Erythroblast (primary cell): ENCODE data around the gene KRTAP4-6.
"Not testable (repeated sequence)": the region's sequence is repeated elsewhere in the genome, so short reads cannot be mapped to it uniquely, and the experiment has no call there.

Experiments
- DNase-seq, 2 experiments: peaks; one replicate each; lab custom pipeline; 2025; lab: John Stamatoyannopoulos, UW
- GATA1 ChIP-seq: IDR thresholded peaks from 2 replicates; pipeline ENCODE4 v1.6.1; 2011; ENCODE audit warnings: low read depth, mild to moderate bottlenecking, control low read depth, low read length, moderate library complexity
- POLR2A ChIP-seq: IDR thresholded peaks from 2 replicates; pipeline ENCODE4 v1.6.1; 2011; ENCODE audit warnings: mild to moderate bottlenecking, low read length

The KRTAP4-6 gene

DNA sequence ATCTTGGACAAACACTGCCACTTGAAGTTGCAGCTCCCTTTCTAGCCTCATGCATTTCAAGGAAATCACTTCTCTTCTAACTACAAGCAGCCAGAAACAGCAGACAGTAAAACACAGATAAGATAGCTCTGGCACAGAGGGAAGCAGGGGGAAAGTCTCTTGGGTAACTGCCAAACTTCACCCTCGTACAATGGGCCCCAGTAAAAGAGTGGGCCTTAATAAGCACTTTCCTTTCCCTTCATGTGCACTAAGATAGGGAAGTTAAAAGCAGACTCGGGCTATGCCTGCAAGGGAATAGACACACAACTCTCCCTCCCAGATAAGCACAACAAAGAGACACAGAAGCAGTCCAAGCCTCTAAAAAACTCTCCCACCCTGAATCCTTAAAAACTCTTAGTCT, 13.5 kb upstream of the KRTAP4-6 start:
- TF ChIP-seq POLR2A, result no peak
- TF ChIP-seq GATA1, result no peak

DNA sequence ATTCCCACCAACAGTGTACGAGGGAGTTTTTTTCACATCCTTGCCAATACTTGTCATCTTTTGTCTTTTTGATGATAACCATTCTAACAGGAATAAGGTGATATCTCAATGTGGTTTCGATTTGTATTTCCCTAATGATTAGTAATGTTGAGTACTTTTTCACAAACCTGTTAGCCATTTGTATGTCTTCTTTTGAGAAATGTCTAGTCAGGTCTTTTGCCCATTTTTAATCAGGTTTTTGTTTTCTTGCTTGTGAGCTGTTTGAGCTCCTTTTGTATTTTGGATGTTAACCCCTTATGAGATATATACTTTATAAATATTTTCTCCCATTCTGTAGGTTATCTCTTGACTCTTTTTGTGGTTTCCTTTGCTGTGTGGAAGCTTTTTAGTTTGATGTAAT, 11.2 kb upstream of the KRTAP4-6 start:
- TF ChIP-seq GATA1 (no peak), POLR2A (no peak)
- DNase-seq, result no peak

More for the DNA sequence above, 13.5 kb upstream of the KRTAP4-6 start:
- peak in 1 of 2 experiments; percentile 10 for DNase-seq

DNA sequence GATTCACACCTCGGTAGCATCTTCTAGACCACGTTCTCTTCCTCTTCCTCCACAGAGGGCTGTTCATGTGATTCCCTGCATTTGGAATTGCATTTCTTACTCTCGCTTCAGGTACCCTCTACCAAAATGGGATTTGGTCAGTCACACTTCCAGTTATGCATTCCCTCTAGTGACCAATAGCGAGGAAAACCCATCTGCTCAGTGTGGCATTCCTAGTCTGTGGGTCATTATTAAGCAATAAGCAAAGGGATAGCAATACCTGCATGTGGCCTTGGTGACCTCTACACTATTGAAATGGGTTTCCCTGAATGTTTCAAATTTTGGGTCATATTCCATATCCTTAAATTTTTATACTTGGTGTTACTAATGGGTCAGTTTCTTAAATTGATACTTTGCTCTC, 9.7 kb upstream of the KRTAP4-6 start:
- DNase-seq, result no peak
- TF ChIP-seq POLR2A (no peak), GATA1 (no peak)

DNA sequence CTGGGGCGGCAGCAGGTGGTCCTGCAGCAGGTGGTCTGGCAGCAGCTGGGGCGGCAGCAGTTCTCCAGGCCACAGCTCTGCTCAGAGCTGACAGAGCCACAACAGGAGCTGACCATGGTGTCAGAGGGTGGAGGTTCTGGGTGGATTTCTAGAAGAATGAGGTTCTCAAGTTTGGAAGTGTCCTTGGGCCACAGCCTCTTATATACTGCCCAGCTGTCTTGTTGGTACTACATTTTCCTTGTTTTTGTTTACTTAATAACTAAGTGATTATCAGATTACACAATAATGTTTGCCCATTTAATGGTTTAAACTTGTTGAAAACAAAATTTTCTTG, 9.3 kb upstream of the KRTAP4-6 start, which contains the start of gene KRTAP4-5:
TSS of gene KRTAP4-5 (minus strand) at position 174 of the 334 bp plus-strand sequence. CDS start at position 116, 58 bp downstream.
- no peak for DNase-seq
- TF ChIP-seq GATA1 (no peak), POLR2A (no peak)

DNA sequence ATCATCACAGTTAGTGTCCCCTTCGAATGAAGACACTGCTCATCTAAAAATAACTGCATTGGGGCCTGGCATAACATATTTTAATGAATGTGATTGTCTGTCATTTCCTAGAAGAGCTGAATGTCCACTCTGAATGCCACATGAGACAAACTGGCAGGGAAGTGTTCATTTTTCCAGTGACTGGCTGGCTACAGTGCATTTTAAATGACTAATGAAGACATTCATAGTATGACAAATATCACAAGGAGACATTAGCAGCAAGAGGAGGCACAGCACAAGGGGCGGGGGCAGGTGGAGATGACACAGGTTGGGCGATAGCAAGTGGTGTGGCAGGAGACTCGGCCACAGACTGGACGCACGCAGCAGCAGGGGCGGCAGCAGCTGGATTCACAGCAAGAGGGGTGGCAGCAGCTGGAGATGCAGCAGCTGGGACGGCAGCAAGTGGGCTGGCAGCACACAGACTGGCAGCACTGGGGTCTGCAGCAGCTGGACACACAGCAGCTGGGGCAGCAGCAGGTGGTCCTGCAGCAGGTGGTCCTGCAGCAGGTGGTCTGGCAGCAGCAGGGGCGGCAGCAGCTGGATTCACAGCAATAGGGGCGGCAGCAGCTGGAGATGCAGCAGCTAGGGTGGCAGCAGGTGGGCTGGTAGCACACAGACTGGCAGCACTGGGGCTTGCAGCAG, 8.8 kb upstream of the KRTAP4-6 start:
- not testable (repeated sequence) for DNase-seq

DNA sequence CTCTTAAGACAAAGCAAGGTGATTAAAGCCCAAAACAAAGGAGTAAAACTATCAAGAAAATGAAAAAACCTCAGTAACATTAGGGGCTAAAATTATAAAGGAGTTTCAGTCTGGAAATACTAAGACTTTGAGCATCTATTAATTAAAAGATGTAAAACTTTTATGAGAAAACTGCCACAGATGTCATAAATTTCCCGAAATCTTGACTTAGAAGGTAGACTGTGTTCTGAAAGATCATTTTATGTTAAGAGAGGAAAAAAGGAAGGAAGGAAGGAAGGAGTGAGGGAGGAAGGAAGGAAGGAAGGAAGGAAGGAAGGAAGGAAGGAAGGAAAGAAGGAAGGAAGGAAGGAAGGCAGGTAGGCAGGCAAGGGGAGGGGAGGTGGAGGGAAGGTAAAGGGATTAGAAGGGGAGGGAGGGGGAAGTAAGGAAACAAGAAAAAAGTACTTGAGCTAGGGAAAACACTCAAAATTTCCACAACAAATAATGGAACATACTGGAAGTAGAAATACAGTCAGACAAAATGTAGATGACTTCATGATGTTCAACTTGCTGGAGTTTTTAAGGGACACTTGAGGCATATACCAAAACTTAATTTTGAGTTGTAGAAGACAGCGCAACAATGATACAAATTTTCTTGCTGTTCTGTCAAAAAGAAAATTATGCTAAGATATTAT, 7.3 kb upstream of the KRTAP4-6 start:
- no peak for DNase-seq
- no peak for TF ChIP-seq GATA1
- no peak for TF ChIP-seq POLR2A

DNA sequence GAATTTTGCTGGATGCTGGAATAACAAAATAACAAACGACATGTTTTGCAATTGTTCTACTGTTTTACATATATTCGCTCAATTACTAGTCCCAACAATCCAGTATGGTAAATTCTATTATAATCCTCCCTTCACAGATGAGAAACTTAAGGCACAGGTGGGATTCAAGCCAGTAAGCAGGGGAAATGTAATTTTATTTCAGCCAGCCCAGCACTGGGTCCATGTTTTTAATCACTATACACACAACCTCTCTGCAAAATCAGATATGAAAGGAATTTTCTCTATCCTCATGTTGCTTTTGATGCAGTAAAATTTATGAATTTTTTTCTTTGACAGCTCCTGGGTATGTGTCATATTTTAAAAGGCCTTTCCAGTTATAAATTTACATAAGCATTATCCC, 4.9 kb upstream of the KRTAP4-6 start:
- DNase-seq, result no peak
- TF ChIP-seq POLR2A, result no peak
- TF ChIP-seq GATA1, result no peak

DNA sequence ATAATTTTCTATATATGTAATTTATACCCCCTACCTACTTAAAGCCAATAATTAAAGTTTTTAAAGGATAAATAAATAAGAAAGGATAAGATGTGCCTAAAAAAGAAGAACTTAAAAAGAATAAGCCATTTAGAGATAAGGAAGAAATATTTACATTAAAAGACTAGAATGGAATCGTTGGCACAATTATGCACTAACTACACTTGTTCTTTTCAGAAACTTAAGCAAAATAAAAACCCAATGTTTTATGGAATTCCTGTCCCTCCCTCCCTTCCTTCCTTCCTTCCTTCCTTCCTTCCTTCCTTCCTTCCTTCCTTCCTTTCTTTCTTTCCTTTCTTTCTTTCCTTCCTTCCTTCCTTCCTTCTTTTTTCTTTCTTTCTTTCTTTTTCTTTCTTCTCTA, 4.5 kb upstream of the KRTAP4-6 start:
- TF ChIP-seq GATA1 (no peak), POLR2A (no peak)
- no peak for DNase-seq

DNA sequence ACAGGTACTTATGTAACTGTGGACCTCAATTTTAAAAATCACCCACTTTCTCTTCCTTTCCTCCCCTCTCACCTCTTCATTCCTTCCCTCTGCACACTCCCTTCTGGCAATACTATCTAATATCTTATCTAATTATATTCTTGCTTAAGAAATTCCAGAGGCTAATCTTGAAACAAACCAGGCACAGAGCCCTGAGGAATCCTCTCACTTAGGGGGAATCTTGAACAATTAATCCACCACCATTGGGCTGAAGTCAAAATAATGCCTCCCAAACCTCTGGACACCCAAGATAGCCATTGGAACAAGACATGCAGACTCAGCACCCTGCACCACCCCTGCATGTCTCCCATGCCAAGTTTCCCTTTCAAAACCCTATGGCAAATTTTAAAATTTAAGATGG, 1.0 kb upstream of the KRTAP4-6 start:
- no peak for DNase-seq
- TF ChIP-seq GATA1 (no peak), POLR2A (no peak)

DNA sequence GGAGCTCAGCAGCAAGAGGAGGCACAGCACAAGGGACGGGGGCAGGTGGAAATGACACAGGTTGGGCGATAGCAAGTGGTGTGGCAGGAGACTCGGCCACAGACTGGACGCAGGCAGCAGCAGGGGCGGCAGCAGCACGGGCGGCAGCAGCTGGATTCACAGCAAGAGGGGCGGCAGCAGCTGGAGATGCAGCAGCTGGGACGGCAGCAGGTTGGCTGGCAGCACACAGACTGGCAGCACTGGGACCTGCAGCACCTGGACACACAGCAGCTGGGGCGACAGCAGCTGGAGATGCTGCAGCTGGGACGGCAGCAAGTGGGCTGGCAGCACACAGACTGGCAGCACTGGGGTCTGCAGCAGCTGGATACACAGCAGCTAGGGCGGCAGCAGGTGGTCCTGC, 479 bp downstream of the KRTAP4-6 start:
- DNase-seq, result not testable (repeated sequence)

DNA sequence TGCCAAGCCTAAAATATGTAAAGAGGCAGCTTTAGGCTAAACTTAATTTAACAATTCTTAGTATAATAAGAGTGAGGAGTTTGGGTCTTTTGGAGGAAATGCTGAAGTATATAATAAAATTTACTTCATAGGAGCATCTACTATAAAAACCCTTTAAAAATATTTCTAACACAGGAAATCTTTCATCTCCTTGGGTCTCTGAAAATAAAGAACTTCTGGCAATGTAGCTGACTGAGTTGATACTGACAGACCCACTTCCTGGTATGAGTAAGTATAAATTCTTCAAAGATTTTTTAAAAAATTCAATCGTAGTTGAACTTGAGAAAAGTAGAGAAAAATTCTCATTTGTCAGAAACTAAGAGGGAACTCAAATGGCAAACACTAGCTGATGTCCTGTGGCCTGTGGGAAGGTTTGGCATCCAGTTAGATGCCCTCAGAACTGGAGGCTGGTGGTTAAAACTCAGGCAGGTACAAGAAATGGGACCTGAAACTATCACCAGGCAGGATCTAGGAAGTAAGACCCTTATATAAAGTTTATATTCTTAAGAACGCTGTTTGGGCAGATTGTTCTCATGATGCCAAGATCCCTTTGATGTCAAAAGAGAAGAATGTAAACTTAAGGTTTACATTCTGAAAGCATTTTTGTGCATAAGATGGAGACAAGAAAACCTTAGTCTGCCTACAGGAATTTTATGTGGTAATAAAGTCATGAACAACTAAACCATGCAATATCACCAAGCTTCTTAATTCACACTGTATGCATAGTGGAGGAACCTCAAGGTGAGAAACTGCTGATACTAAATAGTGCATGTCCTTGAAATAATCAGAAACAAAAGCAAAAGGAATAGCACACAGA, 6.2 kb downstream of the KRTAP4-6 start:
- TF ChIP-seq POLR2A (no peak), GATA1 (no peak)
- no peak for DNase-seq

DNA sequence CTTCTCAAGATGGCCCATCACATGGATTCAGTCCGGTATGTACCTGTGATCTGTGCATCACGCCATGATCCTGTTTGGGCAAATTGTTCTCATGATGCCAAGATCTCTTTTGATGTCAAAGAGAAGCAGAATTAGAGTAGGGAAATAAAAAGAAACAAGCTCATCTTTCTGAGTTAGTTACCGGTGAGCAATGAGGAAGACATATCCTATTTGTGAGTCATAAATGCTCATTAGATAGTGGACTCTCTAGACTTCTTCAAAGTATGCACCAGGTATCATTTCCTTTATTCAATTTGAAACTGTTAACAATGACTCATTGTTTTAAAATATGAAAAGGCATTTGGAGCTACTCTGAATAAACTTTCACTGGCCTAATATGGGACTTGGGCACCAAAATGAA, 8.4 kb downstream of the KRTAP4-6 start:
- DNase-seq, result no peak
- TF ChIP-seq GATA1, result no peak
- no peak for TF ChIP-seq POLR2A

DNA sequence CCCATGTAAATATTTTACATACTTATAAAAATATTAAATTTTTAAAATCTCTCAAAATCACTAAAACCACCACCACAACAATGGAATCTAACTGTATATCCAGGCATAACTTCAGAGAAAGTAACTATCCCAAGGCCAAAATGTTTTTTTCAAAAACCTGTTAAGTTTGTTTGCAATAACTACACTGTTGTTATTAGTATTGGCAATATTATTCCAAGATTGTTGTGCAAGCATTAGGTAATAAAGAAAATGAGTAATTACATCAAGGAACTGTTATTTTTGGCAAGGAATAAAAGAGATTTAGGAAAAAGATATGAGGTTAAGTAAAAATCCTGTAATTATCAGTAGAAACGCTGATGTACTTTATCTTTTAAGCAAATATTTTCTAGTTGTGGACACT, 13.0 kb downstream of the KRTAP4-6 start:
- TF ChIP-seq POLR2A (no peak), GATA1 (no peak)
- DNase-seq, result no peak

DNA sequence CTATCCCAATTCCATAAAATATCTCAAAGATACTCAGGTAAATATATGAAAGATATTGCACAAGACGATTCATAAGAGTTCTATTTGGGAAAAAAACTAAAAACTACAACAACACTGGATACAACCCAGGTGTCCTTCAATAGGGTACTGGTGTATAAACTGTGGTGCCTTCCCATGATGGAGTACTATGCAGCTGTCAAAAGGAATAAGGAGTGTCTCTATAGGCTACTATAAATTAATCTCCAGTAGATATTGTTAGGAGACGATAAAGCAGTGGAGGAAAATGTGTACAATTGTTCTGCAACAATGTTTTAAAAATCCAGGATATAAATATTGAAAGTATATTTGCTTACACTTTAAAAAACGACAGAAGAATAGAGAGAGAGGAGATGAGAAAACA, 13.9 kb downstream of the KRTAP4-6 start:
- TF ChIP-seq POLR2A (no peak), GATA1 (no peak)
- no peak for DNase-seq
